HFFc6 (cell line): ENCODE data around the gene ROM1. TPM values are rescaled to one million over a fixed set of nuclear protein-coding genes. Genes with fewer than 3 reads are reported as not detected.

ENCODE experiments used
- DNase-seq: peaks from one replicate; pipeline ENCODE4 v3.0.0-alpha.2; 2018
- H3K27ac Mint-ChIP-seq: 2 replicates; pipeline ENCODE4 v1.8.0; 2020; ENCODE audit warnings: mild to moderate bottlenecking, mixed read lengths
- H3K27me3 Mint-ChIP-seq: 2 replicates; pipeline ENCODE4 v1.8.0; 2021; ENCODE audit warnings: mild to moderate bottlenecking, moderate library complexity, mixed read lengths; ENCODE audit not compliant: insufficient read depth
- H3K36me3 Mint-ChIP-seq: 2 replicates; pipeline ENCODE4 v1.8.0; 2021; ENCODE audit warnings: low read depth, mixed read lengths
- H3K4me1 Mint-ChIP-seq: 2 replicates; pipeline ENCODE4 v1.8.0; 2020; ENCODE audit warnings: low read depth, mixed read lengths
- H3K4me3 Mint-ChIP-seq: 2 replicates; pipeline ENCODE4 v1.8.0; 2020; ENCODE audit warnings: mild to moderate bottlenecking, moderate library complexity, mixed read lengths
- H3K9me3 Mint-ChIP-seq: 2 replicates; pipeline ENCODE4 v1.8.0; 2020; ENCODE audit warnings: mild to moderate bottlenecking, mixed read lengths
- total RNA-seq, 6 experiments: library from RNA; stranded (reverse); fragmentation: NEBNext Ultra II Directional; extraction: Animal tissue kit (Norgen Biotek cat#: 25700); gene quantifications; 2 replicates in 1 of 6; 3 replicates in 5 of 6; pipeline ENCODE4 v1.2.3, GENCODE V29; 2021
- TF ChIP-seq, protein P1 (sequence below): fragments of 200-600 bp; sonication (generic); IDR thresholded peaks from 2 replicates; pipeline ENCODE4 v1.5.0; 2021; ENCODE audit warnings: antibody characterized with exemption, mild to moderate bottlenecking

The ROM1 gene
- total RNA-seq, 6 experiments from 2014 or later, result 2.3 to 4.8 (median 3.2) TPM

DNA sequence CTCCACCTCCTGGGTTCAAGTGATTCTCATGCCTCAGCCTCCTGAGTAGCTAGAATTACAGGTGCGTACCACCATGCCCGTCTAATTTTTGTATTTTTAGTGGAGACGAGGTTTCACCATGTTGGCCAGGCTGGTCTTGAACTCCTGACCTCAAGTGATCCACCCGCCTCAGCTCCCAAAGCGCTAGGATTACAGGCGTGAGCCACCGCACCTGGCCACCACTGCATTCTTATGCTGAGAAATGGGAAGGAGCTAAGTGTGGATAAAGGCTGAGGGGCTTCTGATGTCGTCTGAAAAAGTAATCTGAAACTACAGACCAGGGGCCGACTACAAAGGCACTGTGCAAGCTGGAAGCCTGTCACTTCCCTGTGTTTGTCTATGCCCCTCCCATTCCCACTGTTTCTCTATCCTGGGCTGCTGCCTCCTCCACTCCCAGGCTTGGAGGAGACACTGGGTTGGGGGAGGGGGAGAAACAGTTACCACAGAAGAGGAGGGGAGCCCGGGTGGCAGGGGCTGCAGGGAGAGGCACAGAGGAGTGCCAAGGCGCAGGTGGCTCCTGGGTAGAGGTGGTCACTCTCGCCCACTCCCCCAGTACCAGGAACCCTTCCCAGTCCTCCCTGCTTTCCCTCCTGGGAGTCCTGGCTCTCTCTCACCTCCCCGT lies 8.5 kb upstream of the ROM1 start:
- TF ChIP-seq, protein P1, sequence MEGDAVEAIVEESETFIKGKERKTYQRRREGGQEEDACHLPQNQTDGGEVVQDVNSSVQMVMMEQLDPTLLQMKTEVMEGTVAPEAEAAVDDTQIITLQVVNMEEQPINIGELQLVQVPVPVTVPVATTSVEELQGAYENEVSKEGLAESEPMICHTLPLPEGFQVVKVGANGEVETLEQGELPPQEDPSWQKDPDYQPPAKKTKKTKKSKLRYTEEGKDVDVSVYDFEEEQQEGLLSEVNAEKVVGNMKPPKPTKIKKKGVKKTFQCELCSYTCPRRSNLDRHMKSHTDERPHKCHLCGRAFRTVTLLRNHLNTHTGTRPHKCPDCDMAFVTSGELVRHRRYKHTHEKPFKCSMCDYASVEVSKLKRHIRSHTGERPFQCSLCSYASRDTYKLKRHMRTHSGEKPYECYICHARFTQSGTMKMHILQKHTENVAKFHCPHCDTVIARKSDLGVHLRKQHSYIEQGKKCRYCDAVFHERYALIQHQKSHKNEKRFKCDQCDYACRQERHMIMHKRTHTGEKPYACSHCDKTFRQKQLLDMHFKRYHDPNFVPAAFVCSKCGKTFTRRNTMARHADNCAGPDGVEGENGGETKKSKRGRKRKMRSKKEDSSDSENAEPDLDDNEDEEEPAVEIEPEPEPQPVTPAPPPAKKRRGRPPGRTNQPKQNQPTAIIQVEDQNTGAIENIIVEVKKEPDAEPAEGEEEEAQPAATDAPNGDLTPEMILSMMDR, result no peak

DNA sequence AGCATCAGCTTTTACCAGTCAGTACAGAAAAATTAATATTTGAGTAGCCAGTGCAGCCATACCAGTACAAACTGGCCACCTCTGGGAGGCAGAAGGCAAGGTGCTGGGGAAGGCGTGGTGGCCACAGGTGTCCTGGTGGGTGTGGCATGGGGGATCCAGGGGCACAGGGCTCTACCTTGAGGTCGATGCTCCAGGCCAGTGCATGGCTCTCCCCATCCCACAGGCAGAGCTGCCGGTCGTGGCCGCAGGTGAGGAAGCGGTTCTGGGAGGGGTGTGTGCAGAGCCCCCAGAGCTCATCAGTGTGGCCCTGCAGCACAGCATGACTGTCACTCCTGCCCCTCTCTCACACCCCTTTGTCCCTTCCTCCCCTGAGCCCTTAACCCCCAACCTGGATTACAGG lies 7.6 kb upstream of the ROM1 start:
- Mint-ChIP-seq H3K4me3 (no peak overlapping the region), H3K27me3 (peaks cover 4% of the 10 kb centered on the region), H3K27ac (no peak overlapping the region), H3K9me3 (no peaks in the 10 kb centered on the region), H3K4me1 (peaks cover 13% of the 10 kb centered on the region; the same call in 1 of the 2 replicates), H3K36me3 (peaks cover 30% of the 10 kb centered on the region)
- TF ChIP-seq, protein P1, result no peak
- no peak for DNase-seq

More for the DNA sequence above, 8.5 kb upstream of the ROM1 start:
- no peak for DNase-seq
- Mint-ChIP-seq H3K36me3 (peaks cover 33% of the 10 kb centered on the region), H3K27me3 (peaks cover 6% of the 10 kb centered on the region), H3K9me3 (no peaks in the 10 kb centered on the region), H3K4me3 (no peak overlapping the region), H3K4me1 (peaks cover 21% of the 10 kb centered on the region), H3K27ac (no peak overlapping the region)

DNA sequence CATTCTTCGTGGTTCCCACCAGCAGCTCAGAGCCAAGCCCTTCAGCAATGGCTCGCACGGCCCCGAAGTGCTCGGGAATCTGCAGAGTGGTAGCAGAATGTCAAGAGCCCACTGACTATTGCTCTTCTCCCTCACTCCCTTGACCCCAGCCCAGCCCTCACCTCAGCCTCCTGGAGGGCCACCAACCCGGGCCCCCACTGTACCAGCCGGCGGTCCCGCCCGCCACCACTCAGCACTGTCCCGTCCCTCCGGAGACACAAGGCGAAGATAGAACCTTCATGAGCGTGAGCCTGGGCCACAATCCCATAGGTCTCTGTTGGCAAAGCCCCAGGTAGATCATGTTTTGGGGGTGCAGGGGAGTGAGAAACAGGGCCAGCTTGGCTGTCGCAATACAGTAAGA lies 7.2 kb upstream of the ROM1 start:
- H3K27ac Mint-ChIP-seq, result no peak overlapping the region
- H3K36me3 Mint-ChIP-seq, result peaks cover 26% of the 10 kb centered on the region
- no peaks in the 10 kb centered on the region for H3K9me3 Mint-ChIP-seq
- H3K4me3 Mint-ChIP-seq, result no peak overlapping the region
- peaks cover 13% of the 10 kb centered on the region; the same call in 1 of the 2 replicates for H3K4me1 Mint-ChIP-seq
- no peak for DNase-seq
- H3K27me3 Mint-ChIP-seq, result peaks cover 4% of the 10 kb centered on the region
- TF ChIP-seq, protein P1, result no peak

DNA sequence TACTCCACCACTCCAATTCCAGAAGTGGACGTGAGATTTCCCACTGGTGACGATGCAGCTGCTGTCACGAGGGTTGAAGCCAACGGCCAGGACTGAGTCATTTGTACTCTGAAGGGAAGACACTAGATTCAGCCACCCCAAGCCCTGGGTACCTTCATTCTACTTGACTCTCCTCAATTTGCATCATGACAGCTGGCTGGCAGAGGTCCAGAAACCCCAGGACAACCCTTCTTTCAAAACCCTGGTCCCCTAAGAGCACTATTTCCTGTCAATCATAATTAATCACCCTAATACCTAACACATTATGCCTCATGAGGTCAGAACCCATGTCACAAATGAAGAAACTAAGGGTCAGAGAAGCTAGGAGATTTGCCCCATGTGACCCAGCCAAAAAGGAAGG lies 5.3 kb upstream of the ROM1 start:
- no peak for DNase-seq
- peaks cover 19% of the 10 kb centered on the region for H3K4me1 Mint-ChIP-seq
- no peaks in the 10 kb centered on the region for H3K9me3 Mint-ChIP-seq
- no peak overlapping the region for H3K27ac Mint-ChIP-seq
- TF ChIP-seq, protein P1, result no peak
- peaks cover 5% of the 10 kb centered on the region for H3K27me3 Mint-ChIP-seq
- peaks cover 28% of the 10 kb centered on the region for H3K36me3 Mint-ChIP-seq
- H3K4me3 Mint-ChIP-seq, result no peak overlapping the region

DNA sequence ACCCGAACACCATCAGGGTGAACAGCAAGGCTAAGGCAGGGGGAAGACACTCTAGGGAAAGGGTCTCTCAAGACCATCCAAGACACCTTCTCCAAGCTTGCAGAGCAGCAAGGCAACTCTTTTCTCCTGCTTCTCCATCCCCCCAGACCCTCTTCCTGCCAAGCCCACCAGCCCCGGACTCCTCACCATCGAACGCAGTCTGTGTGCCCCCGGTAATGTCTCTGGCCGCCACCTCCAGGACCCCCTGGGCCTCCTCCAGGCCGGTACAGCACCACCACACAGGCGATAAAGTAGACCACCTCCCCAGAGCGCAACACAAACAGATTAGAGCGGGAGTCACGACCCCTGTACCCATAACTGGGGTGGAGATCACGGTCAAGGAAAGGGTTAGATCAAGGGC lies 4.3 kb upstream of the ROM1 start:
- no peaks in the 10 kb centered on the region for H3K9me3 Mint-ChIP-seq
- TF ChIP-seq, protein P1, result no peak
- no peak overlapping the region for H3K27ac Mint-ChIP-seq
- no peak overlapping the region for H3K4me3 Mint-ChIP-seq
- H3K36me3 Mint-ChIP-seq, result peaks cover 21% of the 10 kb centered on the region
- H3K4me1 Mint-ChIP-seq, result peaks cover 12% of the 10 kb centered on the region
- no peak for DNase-seq
- H3K27me3 Mint-ChIP-seq, result peaks cover 5% of the 10 kb centered on the region
